HepG2 (cell line): ENCODE data around the gene MAML1. TPM values are rescaled to one million over a fixed set of nuclear protein-coding genes. Genes with fewer than 3 reads are reported as not detected.

Experiments
- AHR ChIP-seq: IDR thresholded peaks from 2 replicates; pipeline ENCODE4 v1.6.1; 2018; ENCODE audit warnings: missing genetic modification reagents, missing compliant biosample characterization
- PBX2 ChIP-seq: IDR thresholded peaks from 2 replicates; pipeline ENCODE4 v1.6.1; 2016; ENCODE audit warnings: control low read depth
- ZNF160 ChIP-seq: sonication (generic); formaldehyde crosslinking; IDR thresholded peaks from 2 replicates; pipeline ENCODE4 v1.8.0; 2022; ENCODE audit warnings: mild to moderate bottlenecking, inconsistent platforms, missing genetic modification reagents
- ZNF317 ChIP-seq: sonication (generic); formaldehyde crosslinking; IDR thresholded peaks from 2 replicates; pipeline ENCODE4 v1.5.0; 2020; ENCODE audit warnings: mild to moderate bottlenecking, missing genetic modification reagents
- ZNF558 ChIP-seq: sonication (generic); formaldehyde crosslinking; IDR thresholded peaks from 2 replicates; pipeline ENCODE4 v1.9.0; 2022; ENCODE audit warnings: mild to moderate bottlenecking, missing genetic modification reagents, borderline replicate concordance
- ZNF629 ChIP-seq: sonication (generic); formaldehyde crosslinking; conservative IDR thresholded peaks from 2 replicates; pipeline ENCODE4 v1.5.0; 2020; ENCODE audit warnings: missing genetic modification reagents
- ZNF720 ChIP-seq: sonication (generic); formaldehyde crosslinking; IDR thresholded peaks from 2 replicates; pipeline ENCODE4 v1.4.0; 2020; ENCODE audit warnings: missing genetic modification reagents
- ZNF766 ChIP-seq: sonication (generic); formaldehyde crosslinking; IDR thresholded peaks from 2 replicates; pipeline ENCODE4 v1.5.0; 2020; ENCODE audit warnings: missing genetic modification reagents, borderline replicate concordance
- ZSCAN5A ChIP-seq: sonication (generic); formaldehyde crosslinking; IDR thresholded peaks from 2 replicates; pipeline ENCODE4 v1.8.0; 2022; ENCODE audit warnings: mild to moderate bottlenecking, missing genetic modification reagents, borderline replicate concordance
- polyA plus RNA-seq, 8 experiments: library from polyadenylated mRNA; depleted of rRNA in 3 of 8; stranded (reverse) in 7 of 8; unstranded in 1 of 8; fragments of >200 nt; fragmentation: Illumina TruSeq in 4 of 8; extraction: Trizol in 4 of 8; gene quantifications; 2 replicates each; pipeline versions ENCODE4 v1.2.1 to v1.2.3, GENCODE V29; 2011 to 2016; ENCODE audit warnings: low read depth in 4 of 8, missing spikeins in 1 of 8, mixed read lengths in 1 of 8; ENCODE audit not compliant: insufficient read depth in 1 of 8
- total RNA-seq, 5 experiments: library from RNA; depleted of rRNA; stranded (reverse); fragments of >200 nt; fragmentation: Illumina TruSeq; extraction: Trizol; gene quantifications; 2 replicates each; pipeline ENCODE4 v1.2.3, GENCODE V29; 2016; ENCODE audit warnings: low read depth in 1 of 5
- TF ChIP-seq, protein P1 (sequence below), 2 experiments: fragments of 450-650 bp in 1 of 2; sonication (generic) in 1 of 2; formaldehyde crosslinking; IDR thresholded peaks; 2 replicates each; pipeline versions ENCODE4 v1.5.0 to v1.8.0; 2020 to 2022; ENCODE audit warnings: mild to moderate bottlenecking in 1 of 2, missing genetic modification reagents in 1 of 2
- TF ChIP-seq, protein P2 (sequence below): sonication (generic); formaldehyde crosslinking; IDR thresholded peaks from 2 replicates; pipeline ENCODE4 v1.4.0; 2020; ENCODE audit warnings: missing genetic modification reagents, borderline replicate concordance
- TF ChIP-seq, protein P3 (sequence below): sonication (generic); formaldehyde crosslinking; IDR thresholded peaks from 2 replicates; pipeline ENCODE4 v1.8.0; 2022; ENCODE audit warnings: missing genetic modification reagents, mild to moderate bottlenecking, moderate library complexity, borderline replicate concordance

Gene MAML1
- total and polyA plus RNA-seq, 2 of the 13 experiments (the other 11 are each of a cell fraction or from before 2014, with no cell fraction given): 10.0 to 10.8 TPM

DNA sequence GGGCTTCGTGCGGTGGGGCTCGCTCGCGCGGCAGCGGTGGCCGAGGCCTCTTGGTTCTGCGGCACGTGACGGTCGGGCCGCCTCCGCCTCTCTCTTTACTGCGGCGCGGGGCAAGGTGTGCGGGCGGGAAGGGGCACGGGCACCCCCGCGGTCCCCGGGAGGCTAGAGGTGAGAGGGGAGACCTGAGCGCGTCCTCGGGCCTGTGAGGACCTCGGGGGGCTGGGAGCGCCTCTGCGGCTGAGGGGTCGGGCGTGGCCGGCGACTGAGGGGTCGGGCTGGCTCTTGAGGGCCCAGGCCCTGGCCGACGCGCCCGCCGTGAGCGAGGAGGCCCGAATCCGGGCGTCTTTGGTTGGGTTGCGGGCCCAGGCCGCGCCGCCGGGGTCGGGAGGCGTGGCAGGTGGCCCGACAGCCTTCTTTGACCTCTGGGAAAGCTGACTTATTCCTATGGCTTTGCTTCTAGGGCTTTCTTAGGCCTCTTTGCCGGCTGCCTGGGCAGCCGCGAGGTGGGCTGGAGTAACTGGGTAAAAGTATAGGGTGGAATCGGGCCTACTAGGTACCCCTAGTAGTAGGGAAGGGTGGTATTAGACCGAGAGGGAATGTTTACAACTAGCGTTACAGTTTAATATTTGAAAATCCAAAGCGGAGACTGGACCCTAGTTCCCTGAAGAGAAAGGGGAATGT lies 33.5 kb upstream of the MAML1 start, which contains the start of gene CANX (continued):
- TF ChIP-seq AHR: peak; percentile 37; the same call in 1 of the 2 replicates
- TF ChIP-seq, protein P1, sequence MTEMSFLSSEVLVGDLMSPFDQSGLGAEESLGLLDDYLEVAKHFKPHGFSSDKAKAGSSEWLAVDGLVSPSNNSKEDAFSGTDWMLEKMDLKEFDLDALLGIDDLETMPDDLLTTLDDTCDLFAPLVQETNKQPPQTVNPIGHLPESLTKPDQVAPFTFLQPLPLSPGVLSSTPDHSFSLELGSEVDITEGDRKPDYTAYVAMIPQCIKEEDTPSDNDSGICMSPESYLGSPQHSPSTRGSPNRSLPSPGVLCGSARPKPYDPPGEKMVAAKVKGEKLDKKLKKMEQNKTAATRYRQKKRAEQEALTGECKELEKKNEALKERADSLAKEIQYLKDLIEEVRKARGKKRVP (CRISPR knock-in tag; IDR thresholded peaks at IDR 0.05): no peak
- TF ChIP-seq ZSCAN5A (CRISPR knock-in tag): no peak
- TF ChIP-seq, protein P2, sequence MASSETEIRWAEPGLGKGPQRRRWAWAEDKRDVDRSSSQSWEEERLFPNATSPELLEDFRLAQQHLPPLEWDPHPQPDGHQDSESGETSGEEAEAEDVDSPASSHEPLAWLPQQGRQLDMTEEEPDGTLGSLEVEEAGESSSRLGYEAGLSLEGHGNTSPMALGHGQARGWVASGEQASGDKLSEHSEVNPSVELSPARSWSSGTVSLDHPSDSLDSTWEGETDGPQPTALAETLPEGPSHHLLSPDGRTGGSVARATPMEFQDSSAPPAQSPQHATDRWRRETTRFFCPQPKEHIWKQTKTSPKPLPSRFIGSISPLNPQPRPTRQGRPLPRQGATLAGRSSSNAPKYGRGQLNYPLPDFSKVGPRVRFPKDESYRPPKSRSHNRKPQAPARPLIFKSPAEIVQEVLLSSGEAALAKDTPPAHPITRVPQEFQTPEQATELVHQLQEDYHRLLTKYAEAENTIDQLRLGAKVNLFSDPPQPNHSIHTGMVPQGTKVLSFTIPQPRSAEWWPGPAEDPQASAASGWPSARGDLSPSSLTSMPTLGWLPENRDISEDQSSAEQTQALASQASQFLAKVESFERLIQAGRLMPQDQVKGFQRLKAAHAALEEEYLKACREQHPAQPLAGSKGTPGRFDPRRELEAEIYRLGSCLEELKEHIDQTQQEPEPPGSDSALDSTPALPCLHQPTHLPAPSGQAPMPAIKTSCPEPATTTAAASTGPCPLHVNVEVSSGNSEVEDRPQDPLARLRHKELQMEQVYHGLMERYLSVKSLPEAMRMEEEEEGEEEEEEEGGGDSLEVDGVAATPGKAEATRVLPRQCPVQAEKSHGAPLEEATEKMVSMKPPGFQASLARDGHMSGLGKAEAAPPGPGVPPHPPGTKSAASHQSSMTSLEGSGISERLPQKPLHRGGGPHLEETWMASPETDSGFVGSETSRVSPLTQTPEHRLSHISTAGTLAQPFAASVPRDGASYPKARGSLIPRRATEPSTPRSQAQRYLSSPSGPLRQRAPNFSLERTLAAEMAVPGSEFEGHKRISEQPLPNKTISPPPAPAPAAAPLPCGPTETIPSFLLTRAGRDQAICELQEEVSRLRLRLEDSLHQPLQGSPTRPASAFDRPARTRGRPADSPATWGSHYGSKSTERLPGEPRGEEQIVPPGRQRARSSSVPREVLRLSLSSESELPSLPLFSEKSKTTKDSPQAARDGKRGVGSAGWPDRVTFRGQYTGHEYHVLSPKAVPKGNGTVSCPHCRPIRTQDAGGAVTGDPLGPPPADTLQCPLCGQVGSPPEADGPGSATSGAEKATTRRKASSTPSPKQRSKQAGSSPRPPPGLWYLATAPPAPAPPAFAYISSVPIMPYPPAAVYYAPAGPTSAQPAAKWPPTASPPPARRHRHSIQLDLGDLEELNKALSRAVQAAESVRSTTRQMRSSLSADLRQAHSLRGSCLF (CRISPR knock-in tag): no peak
- no peak; the same call in none of the 2 replicates for TF ChIP-seq ZNF766 (CRISPR knock-in tag)
- TF ChIP-seq, protein P3, sequence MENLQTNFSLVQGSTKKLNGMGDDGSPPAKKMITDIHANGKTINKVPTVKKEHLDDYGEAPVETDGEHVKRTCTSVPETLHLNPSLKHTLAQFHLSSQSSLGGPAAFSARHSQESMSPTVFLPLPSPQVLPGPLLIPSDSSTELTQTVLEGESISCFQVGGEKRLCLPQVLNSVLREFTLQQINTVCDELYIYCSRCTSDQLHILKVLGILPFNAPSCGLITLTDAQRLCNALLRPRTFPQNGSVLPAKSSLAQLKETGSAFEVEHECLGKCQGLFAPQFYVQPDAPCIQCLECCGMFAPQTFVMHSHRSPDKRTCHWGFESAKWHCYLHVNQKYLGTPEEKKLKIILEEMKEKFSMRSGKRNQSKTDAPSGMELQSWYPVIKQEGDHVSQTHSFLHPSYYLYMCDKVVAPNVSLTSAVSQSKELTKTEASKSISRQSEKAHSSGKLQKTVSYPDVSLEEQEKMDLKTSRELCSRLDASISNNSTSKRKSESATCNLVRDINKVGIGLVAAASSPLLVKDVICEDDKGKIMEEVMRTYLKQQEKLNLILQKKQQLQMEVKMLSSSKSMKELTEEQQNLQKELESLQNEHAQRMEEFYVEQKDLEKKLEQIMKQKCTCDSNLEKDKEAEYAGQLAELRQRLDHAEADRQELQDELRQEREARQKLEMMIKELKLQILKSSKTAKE (CRISPR knock-in tag): no peak
- no peak for TF ChIP-seq ZNF629 (CRISPR knock-in tag)
- no peak for TF ChIP-seq ZNF720 (CRISPR knock-in tag)
- 0 out of 2 replicates have a peak, but pooled peaks have one; percentile 57 for TF ChIP-seq ZNF558
- no peak for TF ChIP-seq ZNF317 (CRISPR knock-in tag)
- TF ChIP-seq ZNF160 (CRISPR knock-in tag): no peak
- no peak for TF ChIP-seq PBX2 (CRISPR knock-in tag)
